SK-N-SH (cell line): Measurements from ENCODE around the gene TRMU.

Source experiments
- CTCF ChIP-seq: fragments of 200-600 bp; sonication (generic); IDR thresholded peaks from 2 replicates; pipeline ENCODE4 v1.6.1; 2017; ENCODE audit warnings: antibody characterized with exemption, mild to moderate bottlenecking, moderate library complexity
- TAF1 ChIP-seq: IDR thresholded peaks from 2 replicates; pipeline ENCODE4 v1.6.1; 2012; ENCODE audit warnings: low read depth, mild to moderate bottlenecking, low read length, moderate library complexity, borderline replicate concordance
- TF ChIP-seq, protein P1 (sequence below): fragments of 150-350 bp; IDR thresholded peaks from 2 replicates; pipeline ENCODE4 v1.6.1; 2017; ENCODE audit warnings: antibody characterized with exemption, low read length, low read depth, borderline replicate concordance
- TF ChIP-seq, protein P2 (sequence below): fragments of 150-350 bp; IDR thresholded peaks from 2 replicates; pipeline ENCODE4 v1.6.1; 2016; ENCODE audit warnings: mild to moderate bottlenecking, low read depth, low read length
- TF ChIP-seq, protein P3 (sequence below): IDR thresholded peaks from 2 replicates; pipeline ENCODE4 v1.4.0; 2012; ENCODE audit warnings: low read depth

GRCh38 chr22:46347646-46348045, 12.1 kb downstream of the TRMU start:
- TF ChIP-seq CTCF: no peak
- TF ChIP-seq TAF1: no peak
- TF ChIP-seq, protein P1, sequence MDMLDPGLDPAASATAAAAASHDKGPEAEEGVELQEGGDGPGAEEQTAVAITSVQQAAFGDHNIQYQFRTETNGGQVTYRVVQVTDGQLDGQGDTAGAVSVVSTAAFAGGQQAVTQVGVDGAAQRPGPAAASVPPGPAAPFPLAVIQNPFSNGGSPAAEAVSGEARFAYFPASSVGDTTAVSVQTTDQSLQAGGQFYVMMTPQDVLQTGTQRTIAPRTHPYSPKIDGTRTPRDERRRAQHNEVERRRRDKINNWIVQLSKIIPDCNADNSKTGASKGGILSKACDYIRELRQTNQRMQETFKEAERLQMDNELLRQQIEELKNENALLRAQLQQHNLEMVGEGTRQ: no peak
- TF ChIP-seq, protein P2, sequence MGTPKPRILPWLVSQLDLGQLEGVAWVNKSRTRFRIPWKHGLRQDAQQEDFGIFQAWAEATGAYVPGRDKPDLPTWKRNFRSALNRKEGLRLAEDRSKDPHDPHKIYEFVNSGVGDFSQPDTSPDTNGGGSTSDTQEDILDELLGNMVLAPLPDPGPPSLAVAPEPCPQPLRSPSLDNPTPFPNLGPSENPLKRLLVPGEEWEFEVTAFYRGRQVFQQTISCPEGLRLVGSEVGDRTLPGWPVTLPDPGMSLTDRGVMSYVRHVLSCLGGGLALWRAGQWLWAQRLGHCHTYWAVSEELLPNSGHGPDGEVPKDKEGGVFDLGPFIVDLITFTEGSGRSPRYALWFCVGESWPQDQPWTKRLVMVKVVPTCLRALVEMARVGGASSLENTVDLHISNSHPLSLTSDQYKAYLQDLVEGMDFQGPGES: no peak
- TF ChIP-seq, protein P3, sequence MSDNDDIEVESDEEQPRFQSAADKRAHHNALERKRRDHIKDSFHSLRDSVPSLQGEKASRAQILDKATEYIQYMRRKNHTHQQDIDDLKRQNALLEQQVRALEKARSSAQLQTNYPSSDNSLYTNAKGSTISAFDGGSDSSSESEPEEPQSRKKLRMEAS: no peak
